CD14-positive monocyte (primary cell): ENCODE data around the gene CCDC181. TPM values are rescaled to one million over a fixed set of nuclear protein-coding genes. Genes with fewer than 3 reads are reported as not detected.

Experiments
- DNase-seq, 3 donors: peaks; one replicate each; pipeline ENCODE4 v3.0.0-alpha.2; 2011 to 2022
- H2AFZ ChIP-seq: 2 replicates; pipeline ENCODE4 v1.6.0; 2012; ENCODE audit warnings: mild to moderate bottlenecking, low read depth, low read length, inconsistent platforms; ENCODE audit not compliant: insufficient read depth, poor library complexity, severe bottlenecking
- H3K27ac ChIP-seq, 2 donors: 1 replicate in 1 of 2; 2 replicates in 1 of 2; pipeline ENCODE4 v1.5.1; 2012 to 2013; ENCODE audit warnings: low read length in 2 of 2, control low read depth in 1 of 2, inconsistent platforms in 1 of 2, low read depth in 1 of 2, mild to moderate bottlenecking in 1 of 2
- H3K27me3 ChIP-seq, 2 donors: one replicate each; pipeline versions ENCODE4 v1.6.0 to v1.6.1; 2011 to 2013; ENCODE audit warnings: low read length in 2 of 2; ENCODE audit not compliant: control insufficient read depth in 2 of 2, insufficient read depth in 2 of 2
- H3K36me3 ChIP-seq, 2 donors: replicated peaks in 1 of 2; 1 replicate in 1 of 2; 2 replicates in 1 of 2; pipeline versions ENCODE4 v1.5.1 to v1.6.1; 2012 to 2013; ENCODE audit warnings: low read length in 2 of 2, control low read depth in 1 of 2, inconsistent platforms in 1 of 2, mild to moderate bottlenecking in 1 of 2; ENCODE audit not compliant: insufficient read depth in 2 of 2, control insufficient read depth in 1 of 2
- H3K4me1 ChIP-seq, 2 donors: 1 replicate in 1 of 2; 2 replicates in 1 of 2; pipeline versions ENCODE4 v1.5.1 to v1.6.1; 2012 to 2013; ENCODE audit warnings: low read length in 2 of 2, control low read depth in 1 of 2, inconsistent platforms in 1 of 2, mild to moderate bottlenecking in 1 of 2, moderate library complexity in 1 of 2; ENCODE audit not compliant: insufficient read depth in 2 of 2, control insufficient read depth in 1 of 2
- H3K4me2 ChIP-seq: replicated peaks from 2 replicates; pipeline ENCODE3; 2012; ENCODE audit warnings: low read length, moderate library complexity, mild to moderate bottlenecking; ENCODE audit not compliant: poor library complexity, severe bottlenecking; ENCODE audit errors: extremely low read depth
- H3K4me3 ChIP-seq, 3 experiments: fragments of 200-600 bp in 1 of 3; sonication (generic) in 1 of 3; replicated peaks in 1 of 3; 1 replicate in 2 of 3; 2 replicates in 1 of 3; pipeline ENCODE4 v1.5.1; 2011 to 2013; ENCODE audit warnings: low read length in 3 of 3, mild to moderate bottlenecking in 3 of 3, control low read depth in 2 of 3, low read depth in 2 of 3, inconsistent platforms in 1 of 3, moderate library complexity in 1 of 3
- H3K79me2 ChIP-seq: 2 replicates; pipeline ENCODE4 v1.6.0; 2012; ENCODE audit warnings: mild to moderate bottlenecking, control low read depth, inconsistent platforms, low read length, moderate library complexity; ENCODE audit not compliant: insufficient read depth
- H3K9ac ChIP-seq: 2 replicates; pipeline ENCODE4 v1.6.0; 2017; ENCODE audit warnings: low read length, mild to moderate bottlenecking; ENCODE audit not compliant: insufficient read depth, poor library complexity, severe bottlenecking
- H3K9me3 ChIP-seq, 2 donors: replicated peaks in 1 of 2; 1 replicate in 1 of 2; 2 replicates in 1 of 2; pipeline versions ENCODE4 v1.5.1 to v1.6.1; 2012 to 2013; ENCODE audit warnings: low read length in 2 of 2, control low read depth in 1 of 2; ENCODE audit not compliant: control insufficient read depth in 1 of 2, insufficient read depth in 1 of 2
- H4K20me1 ChIP-seq: 2 replicates; pipeline ENCODE4 v1.6.0; 2012; ENCODE audit warnings: mild to moderate bottlenecking, low read length, control low read depth, moderate library complexity; ENCODE audit not compliant: insufficient read depth
- H3K27ac Mint-ChIP-seq, 7 donors: one replicate each; pipeline ENCODE4 v1.8.0; 2020; ENCODE audit warnings: mild to moderate bottlenecking in 7 of 7, mixed read lengths in 7 of 7, moderate library complexity in 6 of 7, inconsistent platforms in 2 of 7
- H3K27me3 Mint-ChIP-seq, 3 donors: one replicate each; pipeline ENCODE4 v1.8.0; 2021 to 2022; ENCODE audit warnings: low read depth in 3 of 3, mild to moderate bottlenecking in 3 of 3, mixed read lengths in 3 of 3, moderate library complexity in 3 of 3, inconsistent platforms in 1 of 3
- H3K36me3 Mint-ChIP-seq, 2 donors: one replicate each; pipeline ENCODE4 v1.8.0; 2020; ENCODE audit warnings: mixed read lengths in 2 of 2, inconsistent platforms in 1 of 2, mild to moderate bottlenecking in 1 of 2
- H3K4me1 Mint-ChIP-seq: one replicate; pipeline ENCODE4 v1.8.0; 2020; ENCODE audit warnings: mild to moderate bottlenecking, mixed read lengths
- H3K4me3 Mint-ChIP-seq, 2 donors: one replicate each; pipeline ENCODE4 v1.8.0; 2020; ENCODE audit warnings: mild to moderate bottlenecking in 2 of 2, mixed read lengths in 2 of 2, moderate library complexity in 1 of 2
- H3K9me3 Mint-ChIP-seq, 7 donors: one replicate each; pipeline ENCODE4 v1.8.0; 2020 to 2022; ENCODE audit warnings: mixed read lengths in 7 of 7, mild to moderate bottlenecking in 6 of 7, moderate library complexity in 6 of 7, inconsistent platforms in 2 of 7
- CTCF ChIP-seq: fragments of 200-600 bp; IDR thresholded peaks from one replicate; pipeline ENCODE4 v1.8.0; 2022; ENCODE audit warnings: antibody characterized with exemption, mild to moderate bottlenecking
- WGBS: methylation state at CpG from one replicate; pipeline ENCODE4 v1.1.5; 2013; ENCODE audit warnings: missing lambda C conversion rate; ENCODE audit not compliant: insufficient coverage; 5-methylcytosine and 5-hydroxymethylcytosine counted together
- intact Hi-C, 2 donors: fragments of 100-400 bp; cut with micrococcal nuclease; formaldehyde crosslinking; loops; one replicate each; pipeline versions ENCODE4 v1.15.0 to v1.15.1; 2023
- polyA plus RNA-seq, 3 donors: library from polyadenylated mRNA; depleted of rRNA in 1 of 3; unstranded in 2 of 3; stranded (reverse) in 1 of 3; fragments of 300-500 nt in 2 of 3; fragments of >200 nt in 1 of 3; fragmentation: Illumina TruSeq in 2 of 3; gene quantifications; 1 replicate in 2 of 3; 2 replicates in 1 of 3; pipeline ENCODE4 v1.2.3, GENCODE V29; 2012 to 2021

Gene CCDC181
- polyA plus RNA-seq, 3 donors = not detected

- peaks cover 29 to 36% of the 10 kb centered on the region in 2 donors for H3K36me3 Mint-ChIP-seq
- H2AFZ ChIP-seq = no peak overlapping the region
- H3K27me3 ChIP-seq = no peaks in the 10 kb centered on the region
- H3K4me1 ChIP-seq = no peaks in the 10 kb centered on the region
- peaks cover 8 to 22% of the 10 kb centered on the region in 2 donors for H3K36me3 ChIP-seq
- peak overlapping the region in 1 of 7 donors; percentile 25 for H3K27ac Mint-ChIP-seq
- DNase-seq = peak in 2 of 3 donors; percentile 12 to 18
- H3K9ac ChIP-seq = no peak overlapping the region
- no peaks in the 10 kb centered on the region for H4K20me1 ChIP-seq
- no peak overlapping the region for H3K4me3 Mint-ChIP-seq
- H3K9me3 ChIP-seq = no peaks in the 10 kb centered on the region
- no peak overlapping the region for H3K4me2 ChIP-seq
- H3K27me3 Mint-ChIP-seq = peaks cover 0 to 2% (median 0%) of the 10 kb centered on the region in 3 donors
- H3K27ac ChIP-seq = no peak overlapping the region
- TF ChIP-seq CTCF = peak; percentile 35
- H3K9me3 Mint-ChIP-seq = no peaks in the 10 kb centered on the region
- intact Hi-C loops = loop anchor here (5.0 to 10.0 kb wide), 2 partner anchors 78 to 81 kb away; no protein-coding TSS in a partner anchor
- H3K4me1 Mint-ChIP-seq = no peaks in the 10 kb centered on the region
- no peak overlapping the region for H3K4me3 ChIP-seq
- no peaks in the 10 kb centered on the region for H3K79me2 ChIP-seq
- no CpG with 5 or more reads among the region's 8 CpGs for WGBS
These were observed 39.3 kb upstream of the CCDC181 start for GRCh38 chr1:169466259-169467230.

DNA sequence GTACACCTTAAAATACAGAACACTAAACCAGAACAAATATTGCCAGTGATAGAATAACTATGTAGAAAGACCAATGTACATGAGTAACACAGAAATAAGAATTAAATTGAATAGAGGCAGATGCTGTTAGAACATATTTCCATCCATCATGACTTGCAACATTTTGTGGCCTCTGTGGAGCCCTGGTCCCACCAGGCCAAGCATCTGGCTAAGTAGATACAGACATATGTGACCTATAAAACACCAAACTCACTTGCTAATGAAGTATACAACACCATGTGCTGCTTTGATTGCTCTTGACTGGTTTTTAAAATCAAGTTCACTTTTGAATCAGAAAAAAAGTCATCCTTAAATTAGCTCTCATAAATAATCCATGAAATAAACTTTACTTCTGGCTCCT lies 38.0 kb upstream of the CCDC181 start:
- Histone ChIP-seq H4K20me1 (no peaks in the 10 kb centered on the region), H3K79me2 (no peaks in the 10 kb centered on the region), H3K36me3 (peaks cover 8 to 22% of the 10 kb centered on the region in 2 donors), H3K27ac (no peak overlapping the region), H3K9me3 (no peaks in the 10 kb centered on the region), H3K4me2 (no peak overlapping the region), H3K9ac (no peak overlapping the region), H3K4me3 (no peak overlapping the region), H3K27me3 (no peaks in the 10 kb centered on the region), H3K4me1 (peaks cover 5% of the 10 kb centered on the region in 2 donors), H2AFZ (no peak overlapping the region)
- H3K36me3 Mint-ChIP-seq = peaks cover 25 to 33% of the 10 kb centered on the region in 2 donors
- H3K4me1 Mint-ChIP-seq = peaks cover 12% of the 10 kb centered on the region
- H3K27me3 Mint-ChIP-seq = peaks cover 0 to 2% (median 2%) of the 10 kb centered on the region in 3 donors
- H3K27ac Mint-ChIP-seq = no peak overlapping the region
- no peak overlapping the region for H3K4me3 Mint-ChIP-seq
- no peak for DNase-seq
- intact Hi-C loops = loop anchor here (5.0 to 10.0 kb wide), 2 partner anchors 80 to 82 kb away; no protein-coding TSS in a partner anchor
- peaks cover 0 to under 1% (median 0%) of the 10 kb centered on the region in 7 donors for H3K9me3 Mint-ChIP-seq
- TF ChIP-seq CTCF = no peak
